Caco-2 (cell line): ENCODE data around the gene PCSK5. TPM values are rescaled to one million over a fixed set of nuclear protein-coding genes. Genes with fewer than 3 reads are reported as not detected.

Experiments
- BruUV-seq: library from RNA; stranded (reverse); fragments of 400-500 nt; replicated peaks from 2 replicates; lab custom pipeline; 2021; lab: Mats Ljungman, UMichigan
- CTCF ChIA-PET: fragments of 300-600 bp; sonication (Branson Sonifier 250); formaldehyde crosslinking; loops from one replicate; lab custom pipeline; 2022; ENCODE audit warnings: antibody characterized with exemption; lab: Charles Lee
- POLR2A ChIA-PET: fragments of 300-600 bp; sonication (Branson Sonifier 250); formaldehyde crosslinking; loops from one replicate; lab custom pipeline; 2022; ENCODE audit warnings: antibody characterized with exemption; lab: Charles Lee
- DNase-seq, 2 experiments: peaks; one replicate each; pipeline versions ENCODE4 v3.0.0 to v3.0.0-alpha.2; 2020 to 2022
- H3K27me3 ChIP-seq: replicated peaks from 2 replicates; pipeline ENCODE4 v1.6.0; 2011; ENCODE audit warnings: low read length; ENCODE audit not compliant: control insufficient read depth, insufficient read depth
- H3K36me3 ChIP-seq: 2 replicates; pipeline ENCODE4 v1.5.1; 2011; ENCODE audit warnings: low read length; ENCODE audit not compliant: control insufficient read depth, insufficient read depth
- H3K4me1 ChIP-seq: fragments of 250-450 bp; sonication (Bioruptor Pico); 2 replicates; pipeline ENCODE4 v1.5.1; 2020; ENCODE audit warnings: mild to moderate bottlenecking
- H3K4me3 ChIP-seq: 2 replicates; pipeline ENCODE4 v1.5.1; 2011; ENCODE audit warnings: low read depth, mild to moderate bottlenecking, control low read depth, low read length
- H3K9me3 ChIP-seq: fragments of 250-450 bp; sonication (Bioruptor Pico); 2 replicates; pipeline ENCODE4 v1.5.1; 2020; ENCODE audit warnings: mild to moderate bottlenecking, moderate library complexity
- H3K27ac Mint-ChIP-seq: one replicate; pipeline ENCODE4 v1.8.0; 2022; ENCODE audit warnings: mixed read lengths; ENCODE audit not compliant: unreplicated experiment
- H3K27me3 Mint-ChIP-seq: one replicate; pipeline ENCODE4 v1.8.0; 2022; ENCODE audit warnings: mixed read lengths; ENCODE audit not compliant: insufficient read depth, unreplicated experiment
- H3K36me3 Mint-ChIP-seq: one replicate; pipeline ENCODE4 v1.8.0; 2022; ENCODE audit warnings: mild to moderate bottlenecking, mixed read lengths; ENCODE audit not compliant: insufficient read depth, unreplicated experiment
- H3K4me1 Mint-ChIP-seq: one replicate; pipeline ENCODE4 v1.8.0; 2022; ENCODE audit warnings: low read depth, mixed read lengths; ENCODE audit not compliant: unreplicated experiment
- H3K4me3 Mint-ChIP-seq: one replicate; pipeline ENCODE4 v1.8.0; 2022; ENCODE audit warnings: mild to moderate bottlenecking, moderate library complexity, mixed read lengths; ENCODE audit not compliant: unreplicated experiment
- H3K9me3 Mint-ChIP-seq: one replicate; pipeline ENCODE4 v1.8.0; 2022; ENCODE audit warnings: mixed read lengths; ENCODE audit not compliant: unreplicated experiment
- intact Hi-C: fragments of 100-400 bp; cut with micrococcal nuclease; formaldehyde crosslinking; loops from one replicate; pipeline ENCODE4 v1.10.0; 2022; ENCODE audit not compliant: unreplicated experiment
- total RNA-seq: library from RNA; stranded (reverse); gene quantifications from 2 replicates; pipeline ENCODE4 v1.2.3, GENCODE V29; 2022
- TF ChIP-seq, protein P1 (sequence below), 2 experiments: fragments of 200-600 bp in 1 of 2; IDR thresholded peaks; 1 replicate in 1 of 2; 2 replicates in 1 of 2; pipeline versions ENCODE4 v1.5.1 to v1.8.0; 2011 to 2022; ENCODE audit warnings: antibody characterized with exemption in 1 of 2, control low read depth in 1 of 2, inconsistent platforms in 1 of 2, low read depth in 1 of 2, low read length in 1 of 2, mild to moderate bottlenecking in 1 of 2, moderate library complexity in 1 of 2; ENCODE audit not compliant: insufficient read depth in 1 of 2, severe bottlenecking in 1 of 2, unreplicated experiment in 1 of 2

Gene PCSK5
- total RNA-seq, 1 experiment from 2014 or later, result 10.9 TPM

DNA sequence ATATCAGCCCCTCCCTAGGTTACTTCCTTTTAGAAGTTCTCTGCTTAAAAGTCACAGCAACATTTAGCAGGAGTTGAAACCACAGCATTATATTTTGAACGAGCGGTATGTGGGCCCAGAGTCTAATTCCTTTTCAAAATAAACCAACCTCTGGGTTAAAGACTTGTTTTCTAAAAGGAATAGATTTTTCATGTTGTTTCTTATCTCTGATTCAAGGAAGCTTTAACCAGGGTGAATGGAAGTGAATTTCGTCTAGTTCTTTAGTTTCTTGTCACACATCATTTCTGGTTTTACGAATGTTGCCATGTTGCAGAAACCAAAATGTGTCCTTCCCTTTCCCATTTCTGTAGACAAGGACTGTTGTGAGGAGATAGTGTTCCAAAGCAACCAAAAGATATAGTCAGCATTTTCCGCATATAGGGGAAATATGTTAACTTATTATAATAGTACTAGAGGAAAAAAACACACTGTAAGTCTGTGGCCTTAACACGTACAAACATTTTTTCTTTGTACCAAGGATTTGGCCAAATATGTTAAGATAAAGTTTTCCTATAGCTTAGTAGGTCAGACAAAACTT, 142.4 kb downstream of the PCSK5 start:
- no peaks in the 10 kb centered on the region for H3K4me1 Mint-ChIP-seq

DNA sequence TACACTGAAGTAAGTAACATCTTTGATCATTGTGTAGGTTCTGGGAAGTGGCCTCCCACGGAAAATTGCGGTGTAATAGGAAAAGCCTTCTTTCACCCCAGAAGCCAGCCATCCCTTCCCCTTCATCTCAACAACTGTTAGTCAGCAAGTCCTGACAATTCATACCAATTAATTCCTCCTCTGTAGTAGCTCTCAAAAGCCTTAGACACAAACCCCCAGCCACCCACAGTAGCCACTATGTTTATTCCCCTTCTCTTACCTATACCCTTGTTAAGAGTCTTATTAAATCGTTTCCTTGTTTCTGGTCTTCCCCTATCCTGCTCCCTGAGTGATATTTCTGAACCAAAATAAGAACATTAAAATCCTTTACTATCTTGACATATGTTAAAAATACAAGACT, 143.6 kb downstream of the PCSK5 start:
- H3K4me3 Mint-ChIP-seq, result no peak overlapping the region
- BruUV-seq, result no TSS peak
- POLR2A ChIA-PET, result no interaction called here
- TF ChIP-seq, protein P1, sequence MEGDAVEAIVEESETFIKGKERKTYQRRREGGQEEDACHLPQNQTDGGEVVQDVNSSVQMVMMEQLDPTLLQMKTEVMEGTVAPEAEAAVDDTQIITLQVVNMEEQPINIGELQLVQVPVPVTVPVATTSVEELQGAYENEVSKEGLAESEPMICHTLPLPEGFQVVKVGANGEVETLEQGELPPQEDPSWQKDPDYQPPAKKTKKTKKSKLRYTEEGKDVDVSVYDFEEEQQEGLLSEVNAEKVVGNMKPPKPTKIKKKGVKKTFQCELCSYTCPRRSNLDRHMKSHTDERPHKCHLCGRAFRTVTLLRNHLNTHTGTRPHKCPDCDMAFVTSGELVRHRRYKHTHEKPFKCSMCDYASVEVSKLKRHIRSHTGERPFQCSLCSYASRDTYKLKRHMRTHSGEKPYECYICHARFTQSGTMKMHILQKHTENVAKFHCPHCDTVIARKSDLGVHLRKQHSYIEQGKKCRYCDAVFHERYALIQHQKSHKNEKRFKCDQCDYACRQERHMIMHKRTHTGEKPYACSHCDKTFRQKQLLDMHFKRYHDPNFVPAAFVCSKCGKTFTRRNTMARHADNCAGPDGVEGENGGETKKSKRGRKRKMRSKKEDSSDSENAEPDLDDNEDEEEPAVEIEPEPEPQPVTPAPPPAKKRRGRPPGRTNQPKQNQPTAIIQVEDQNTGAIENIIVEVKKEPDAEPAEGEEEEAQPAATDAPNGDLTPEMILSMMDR (IDR thresholded peaks at IDR 0.05; ENCODE audit: insufficient read depth in 1 of 2, low read depth in 1 of 2, low read length in 1 of 2, severe bottlenecking in 1 of 2, unreplicated experiment in 1 of 2), result no peak
- H3K36me3 Mint-ChIP-seq, result no peaks in the 10 kb centered on the region
- no peak for DNase-seq
- no peaks in the 10 kb centered on the region for H3K9me3 Mint-ChIP-seq
- H3K27me3 Mint-ChIP-seq, result no peaks in the 10 kb centered on the region
- H3K4me3 ChIP-seq, result no peak overlapping the region
- no peak overlapping the region for H3K27ac Mint-ChIP-seq
- H3K4me1 Mint-ChIP-seq, result no peaks in the 10 kb centered on the region
- H3K9me3 ChIP-seq, result no peaks in the 10 kb centered on the region
- CTCF ChIA-PET, result no interaction called here
- intact Hi-C loops, result no loop called here
- no peaks in the 10 kb centered on the region for H3K36me3 ChIP-seq
- H3K27me3 ChIP-seq, result no peaks in the 10 kb centered on the region
- no peaks in the 10 kb centered on the region for H3K4me1 ChIP-seq

More for the DNA sequence above, 142.4 kb downstream of the PCSK5 start:
- H3K27ac Mint-ChIP-seq, result no peak overlapping the region
- TF ChIP-seq, protein P1 (IDR thresholded peaks at IDR 0.05; ENCODE audit: insufficient read depth in 1 of 2, low read depth in 1 of 2, low read length in 1 of 2, severe bottlenecking in 1 of 2, unreplicated experiment in 1 of 2), result no peak
- Histone ChIP-seq H3K27me3 (no peaks in the 10 kb centered on the region), H3K9me3 (no peaks in the 10 kb centered on the region), H3K4me3 (no peak overlapping the region), H3K4me1 (no peaks in the 10 kb centered on the region), H3K36me3 (no peaks in the 10 kb centered on the region)
- no peaks in the 10 kb centered on the region for H3K9me3 Mint-ChIP-seq
- no peak overlapping the region for H3K4me3 Mint-ChIP-seq
- DNase-seq, result no peak
- intact Hi-C loops, result no loop called here
- ChIA-PET POLR2A (no interaction called here), CTCF (no interaction called here)
- no peaks in the 10 kb centered on the region for H3K27me3 Mint-ChIP-seq
- BruUV-seq, result no TSS peak
- H3K36me3 Mint-ChIP-seq, result no peaks in the 10 kb centered on the region

DNA sequence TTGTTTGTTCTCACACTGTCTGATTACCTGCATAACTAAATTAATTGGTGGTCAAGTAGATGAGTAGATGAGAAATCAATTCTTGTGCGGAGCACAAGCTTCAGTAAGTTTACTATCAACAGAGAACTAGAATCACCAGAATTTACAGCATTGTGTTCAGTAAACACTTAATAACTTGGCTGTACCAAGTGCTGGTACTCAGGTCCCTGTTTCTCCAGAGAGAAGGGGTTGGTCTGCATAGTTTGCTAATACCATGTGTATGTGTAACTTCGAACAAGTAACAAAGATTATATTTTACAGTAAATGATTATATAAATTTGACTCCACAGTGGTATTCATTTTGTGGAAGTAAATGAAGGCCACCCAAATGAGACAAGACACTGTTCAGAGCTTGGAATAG, 146.3 kb downstream of the PCSK5 start:
- CTCF ChIA-PET, result no interaction called here
- H3K9me3 Mint-ChIP-seq, result no peaks in the 10 kb centered on the region

More for the DNA sequence above, 146.3 kb downstream of the PCSK5 start:
- Mint-ChIP-seq H3K27me3 (no peaks in the 10 kb centered on the region), H3K27ac (no peak overlapping the region), H3K4me1 (peaks cover 5% of the 10 kb centered on the region), H3K36me3 (no peaks in the 10 kb centered on the region), H3K4me3 (no peak overlapping the region)
- Histone ChIP-seq H3K4me3 (no peak overlapping the region), H3K4me1 (no peaks in the 10 kb centered on the region), H3K36me3 (no peaks in the 10 kb centered on the region), H3K9me3 (no peaks in the 10 kb centered on the region), H3K27me3 (no peaks in the 10 kb centered on the region)
- intact Hi-C loops, result no loop called here
- POLR2A ChIA-PET, result no interaction called here
- DNase-seq, result no peak
- TF ChIP-seq, protein P1 (IDR thresholded peaks at IDR 0.05; ENCODE audit: insufficient read depth in 1 of 2, low read depth in 1 of 2, low read length in 1 of 2, severe bottlenecking in 1 of 2, unreplicated experiment in 1 of 2), result no peak
- BruUV-seq, result no TSS peak
